H1 (cell line): ENCODE measurements around the gene FSTL4. TPM values are rescaled to one million over a fixed set of nuclear protein-coding genes. Genes with fewer than 3 reads are reported as not detected.

Source experiments
- CTCF ChIA-PET: fragments of 300-600 bp; sonication (Branson Sonifier 250); formaldehyde crosslinking; loops from one replicate; lab custom pipeline; 2021; ENCODE audit not compliant: partially characterized antibody; lab: Charles Lee
- POLR2A ChIA-PET: fragments of 300-600 bp; sonication (Branson Sonifier 250); formaldehyde crosslinking; loops from one replicate; lab custom pipeline; 2021; ENCODE audit warnings: inconsistent platforms; ENCODE audit not compliant: partially characterized antibody; lab: Charles Lee
- DNase-seq, 2 experiments: peaks; one replicate each; pipeline versions ENCODE4 v3.0.0 to v3.0.0-alpha.2; 2010 to 2022; ENCODE audit warnings: low spot score in 2 of 2, low read depth in 1 of 2, mixed read lengths in 1 of 2
- FAIRE-seq: peaks from 2 replicates; lab custom pipeline; 2011; peaks lifted over from hg19 to GRCh38; lab: Jason Lieb, UNC
- H2AFZ ChIP-seq: 2 replicates; pipeline ENCODE4 v1.8.1; 2012; ENCODE audit warnings: low read length, inconsistent platforms
- H2AK5ac ChIP-seq: 2 replicates; pipeline ENCODE4 v1.6.1; 2013; ENCODE audit warnings: low read depth, low read length
- H2BK120ac ChIP-seq: replicated peaks from 2 replicates; pipeline ENCODE3; 2013; ENCODE audit warnings: low read depth, low read length, inconsistent platforms
- H2BK12ac ChIP-seq: 2 replicates; pipeline ENCODE4 v1.6.1; 2013; ENCODE audit warnings: low read depth, low read length
- H2BK15ac ChIP-seq: 2 replicates; pipeline ENCODE4 v1.6.1; 2013; ENCODE audit warnings: low read length
- H2BK20ac ChIP-seq: 2 replicates; pipeline ENCODE4 v1.6.1; 2013; ENCODE audit warnings: low read length
- H2BK5ac ChIP-seq: 2 replicates; pipeline ENCODE4 v1.6.1; 2013; ENCODE audit warnings: low read depth, low read length
- H3K14ac ChIP-seq: 2 replicates; pipeline ENCODE4 v1.6.1; 2013; ENCODE audit warnings: inconsistent platforms; ENCODE audit not compliant: insufficient read length
- H3K18ac ChIP-seq: 2 replicates; pipeline ENCODE4 v1.6.1; 2013; ENCODE audit warnings: low read length; ENCODE audit errors: extremely low read depth
- H3K23ac ChIP-seq: 2 replicates; pipeline ENCODE4 v1.6.1; 2013; ENCODE audit warnings: inconsistent platforms; ENCODE audit not compliant: insufficient read length
- H3K23me2 ChIP-seq: 2 replicates; pipeline ENCODE4 v1.6.1; 2013; ENCODE audit warnings: low read depth, low read length
- H3K27ac ChIP-seq: 2 replicates; pipeline ENCODE4 v1.6.1; 2011; ENCODE audit warnings: low read depth, low read length, inconsistent platforms
- H3K27me3 ChIP-seq, 4 experiments: replicated peaks in 1 of 4; 1 replicate in 1 of 4; 2 replicates in 3 of 4; pipeline versions ENCODE4 v1.6.1 to v1.8.1; 2011 to 2013; ENCODE audit warnings: low read length in 3 of 4, mild to moderate bottlenecking in 3 of 4, inconsistent platforms in 2 of 4, mixed read lengths in 2 of 4, moderate library complexity in 1 of 4; ENCODE audit not compliant: control insufficient read depth in 3 of 4, insufficient read depth in 3 of 4; ENCODE audit errors: extremely low read depth in 1 of 4
- H3K36me3 ChIP-seq, 4 experiments: 2 replicates each; pipeline versions ENCODE4 v1.6.1 to v1.8.1; 2011 to 2013; ENCODE audit warnings: mild to moderate bottlenecking in 4 of 4, low read length in 3 of 4, moderate library complexity in 2 of 4, control low read depth in 1 of 4, inconsistent platforms in 1 of 4; ENCODE audit not compliant: insufficient read depth in 4 of 4, control insufficient read depth in 2 of 4
- H3K4ac ChIP-seq: replicated peaks from 2 replicates; pipeline ENCODE3; 2013; ENCODE audit warnings: low read length, low read depth, mixed read lengths, inconsistent platforms; ENCODE audit not compliant: insufficient read length
- H3K4me1 ChIP-seq, 4 experiments: replicated peaks in 1 of 4; 1 replicate in 1 of 4; 2 replicates in 3 of 4; pipeline versions ENCODE4 v1.6.1 to v1.8.1; 2011 to 2013; ENCODE audit warnings: low read length in 3 of 4, inconsistent platforms in 2 of 4, mixed read lengths in 1 of 4; ENCODE audit not compliant: insufficient read depth in 4 of 4, control insufficient read depth in 3 of 4
- H3K4me2 ChIP-seq, 2 experiments: 2 replicates each; pipeline versions ENCODE4 v1.6.1 to v1.8.1; 2011 to 2013; ENCODE audit warnings: low read depth in 2 of 2, low read length in 2 of 2, control low read depth in 1 of 2, inconsistent platforms in 1 of 2, mild to moderate bottlenecking in 1 of 2; ENCODE audit not compliant: insufficient read depth in 1 of 2
- H3K4me3 ChIP-seq, 4 experiments: fragments of 200-600, 300-600 bp in 1 of 4; sonication (generic), shearing (Covaris generic), sonication (Bioruptor Twin) in 1 of 4; 2 replicates each; pipeline versions ENCODE4 v1.5.1 to v1.8.1; 2011 to 2016; ENCODE audit warnings: low read length in 4 of 4, low read depth in 3 of 4, control low read depth in 2 of 4, inconsistent platforms in 2 of 4, mild to moderate bottlenecking in 2 of 4, mixed read lengths in 1 of 4, moderate library complexity in 1 of 4; ENCODE audit not compliant: insufficient read depth in 2 of 4; ENCODE audit errors: extremely low read depth in 1 of 4
- H3K56ac ChIP-seq: replicated peaks from 2 replicates; pipeline ENCODE3; 2013; ENCODE audit warnings: low read depth, mild to moderate bottlenecking, mixed read lengths, low read length, inconsistent platforms; ENCODE audit not compliant: insufficient read length
- H3K79me1 ChIP-seq: 2 replicates; pipeline ENCODE4 v1.6.1; 2013; ENCODE audit warnings: low read depth, low read length, control low read depth
- H3K79me2 ChIP-seq, 2 experiments: 2 replicates each; pipeline versions ENCODE4 v1.6.1 to v1.8.1; 2012 to 2013; ENCODE audit warnings: low read length in 2 of 2, mild to moderate bottlenecking in 2 of 2, inconsistent platforms in 1 of 2; ENCODE audit not compliant: insufficient read depth in 2 of 2, control insufficient read depth in 1 of 2
- H3K9ac ChIP-seq, 4 experiments: replicated peaks in 1 of 4; 1 replicate in 1 of 4; 2 replicates in 3 of 4; pipeline versions ENCODE4 v1.6.1 to v1.8.1; 2011 to 2013; ENCODE audit warnings: low read depth in 3 of 4, low read length in 3 of 4, control low read depth in 2 of 4, mild to moderate bottlenecking in 2 of 4, moderate library complexity in 2 of 4, inconsistent platforms in 1 of 4; ENCODE audit errors: extremely low read depth in 1 of 4
- H3K9me3 ChIP-seq, 2 experiments: 2 replicates each; pipeline versions ENCODE4 v1.6.1 to v1.8.1; 2012 to 2013; ENCODE audit warnings: mild to moderate bottlenecking in 2 of 2, moderate library complexity in 2 of 2, control low read depth in 1 of 2, inconsistent platforms in 1 of 2, low read depth in 1 of 2, low read length in 1 of 2, mixed read lengths in 1 of 2; ENCODE audit not compliant: insufficient read depth in 2 of 2
- H4K20me1 ChIP-seq, 2 experiments: replicated peaks in 1 of 2; 2 replicates each; pipeline versions ENCODE3 to v1.8.1; 2011 to 2013; ENCODE audit warnings: inconsistent platforms in 2 of 2, low read length in 2 of 2, mild to moderate bottlenecking in 1 of 2; ENCODE audit not compliant: insufficient read depth in 2 of 2, control insufficient read depth in 1 of 2
- H4K5ac ChIP-seq: 2 replicates; pipeline ENCODE4 v1.6.1; 2013; ENCODE audit warnings: low read length, low read depth, mixed read lengths, inconsistent platforms; ENCODE audit not compliant: insufficient read length
- H4K8ac ChIP-seq: 2 replicates; pipeline ENCODE4 v1.8.0; 2013; ENCODE audit warnings: mild to moderate bottlenecking, moderate library complexity, low read length, inconsistent platforms; ENCODE audit not compliant: insufficient read depth; ENCODE audit errors: extremely low read depth
- H4K91ac ChIP-seq: replicated peaks from 2 replicates; pipeline ENCODE3; 2013; ENCODE audit warnings: low read length, mixed read lengths, inconsistent platforms; ENCODE audit not compliant: insufficient read length
- ASH2L ChIP-seq: fragments of 200-600, 300-600 bp; sonication (generic); IDR thresholded peaks from one replicate; pipeline ENCODE4 v1.7.1; 2017; ENCODE audit warnings: low read length
- ATF2 ChIP-seq: IDR thresholded peaks from 2 replicates; pipeline ENCODE4 v1.6.1; 2012; ENCODE audit warnings: low read length, inconsistent platforms
- CHD1 ChIP-seq: IDR thresholded peaks from 2 replicates; pipeline ENCODE4 v1.6.1; 2012; ENCODE audit warnings: low read depth, low read length, improper control_type of control experiment
- CHD2 ChIP-seq: IDR thresholded peaks from 2 replicates; pipeline ENCODE4 v1.6.1; 2012; ENCODE audit warnings: low read length, improper control_type of control experiment
- CREB1 ChIP-seq: IDR thresholded peaks from 2 replicates; pipeline ENCODE4 v1.6.1; 2012; ENCODE audit warnings: inconsistent platforms
- KDM1A ChIP-seq: fragments of 200-600, 300-600 bp; sonication (generic); IDR thresholded peaks from 2 replicates; pipeline ENCODE4 v1.7.1; 2016; ENCODE audit warnings: mild to moderate bottlenecking, low read length, borderline replicate concordance
- NANOG ChIP-seq: IDR thresholded peaks from 2 replicates; pipeline ENCODE4 v1.6.1; 2011; ENCODE audit warnings: low read length, low read depth, mild to moderate bottlenecking, inconsistent platforms; ENCODE audit not compliant: insufficient read depth, poor library complexity, severe bottlenecking
- RAD21 ChIP-seq, 2 experiments: IDR thresholded peaks in 1 of 2; conservative IDR thresholded peaks in 1 of 2; 2 replicates each; pipeline ENCODE4 v1.6.1; 2011; ENCODE audit warnings: low read depth in 2 of 2, low read length in 2 of 2, improper control_type of control experiment in 1 of 2, inconsistent platforms in 1 of 2, mild to moderate bottlenecking in 1 of 2, moderate library complexity in 1 of 2
- SIRT6 ChIP-seq: IDR thresholded peaks from one replicate; pipeline ENCODE4 v1.7.1; 2012; ENCODE audit warnings: low read length, inconsistent platforms
- SIX5 ChIP-seq: IDR thresholded peaks from 2 replicates; pipeline ENCODE4 v1.6.1; 2011; ENCODE audit warnings: mild to moderate bottlenecking, low read depth, low read length
- SRF ChIP-seq: IDR thresholded peaks from 2 replicates; pipeline ENCODE4 v1.6.1; 2011; ENCODE audit warnings: mild to moderate bottlenecking, low read depth, low read length, moderate library complexity
- ZNF274 ChIP-seq: IDR thresholded peaks from 2 replicates; pipeline ENCODE4 v1.7.0; 2012; ENCODE audit warnings: low read length, borderline replicate concordance; ENCODE audit errors: extremely low read depth
- WGBS, 2 experiments: shearing (Covaris generic) in 1 of 2; methylation state at CpG; one replicate each; pipeline versions ENCODE4 v1.1.6 to v1.1.7; 2013 to 2015; ENCODE audit warnings: low lambda C conversion rate in 2 of 2, mixed read lengths in 2 of 2, inconsistent platforms in 1 of 2, low coverage in 1 of 2, missing lambda C conversion rate in 1 of 2; ENCODE audit not compliant: insufficient replicate concordance in 2 of 2, insufficient coverage in 1 of 2, insufficient read length in 1 of 2; ENCODE audit errors: extremely low coverage in 1 of 2, missing lambda C conversion rate in 1 of 2; 5-methylcytosine and 5-hydroxymethylcytosine counted together
- polyA plus RNA-seq, 7 experiments: library from polyadenylated mRNA; depleted of rRNA in 3 of 7; stranded (reverse) in 5 of 7; unstranded in 2 of 7; fragments of >200 nt in 5 of 7; fragments of 200-250 nt in 2 of 7; gene quantifications; 1 replicate in 5 of 7; 2 replicates in 1 of 7; 4 replicates in 1 of 7; pipeline versions ENCODE4 v1.2.1 to v1.2.3, GENCODE V29; 2011 to 2013; ENCODE audit warnings: missing spikeins in 2 of 7, mixed read lengths in 2 of 7
- total RNA-seq: library from RNA; stranded (reverse); fragmentation: NEBNext Ultra II Directional; extraction: Animal tissue kit (Norgen Biotek cat#: 25700); gene quantifications from 2 replicates; pipeline ENCODE4 v1.2.1, GENCODE V29; 2021
- TF ChIP-seq, protein P1 (sequence below): IDR thresholded peaks from 2 replicates; pipeline ENCODE4 v1.6.1; 2012; ENCODE audit warnings: inconsistent platforms

The FSTL4 gene
- total and polyA plus RNA-seq, 2 of the 8 experiments (the other 6 are each of a cell fraction or from before 2014, with no cell fraction given): 3.1 to 4.1 TPM

DNA sequence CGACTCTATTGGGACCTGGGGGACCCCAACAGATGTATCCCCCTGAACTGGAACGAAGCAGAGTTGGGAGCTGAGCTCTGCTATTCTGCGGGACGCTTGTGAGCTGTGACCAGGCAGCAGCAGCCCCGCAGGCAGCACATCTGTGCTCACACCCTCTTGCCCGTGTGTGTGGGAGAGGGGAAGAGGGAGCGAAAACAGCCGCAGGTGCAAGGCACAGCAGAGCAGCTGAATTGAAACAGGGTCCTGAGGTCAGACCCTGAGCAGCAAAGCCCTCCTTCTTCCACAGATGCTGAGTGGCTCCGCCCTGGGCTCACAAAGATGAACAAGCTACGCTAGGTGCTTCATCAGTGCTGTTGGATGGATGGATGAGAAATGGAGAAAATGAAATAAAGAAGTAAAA, 361.8 kb downstream of the FSTL4 start:
- H2BK15ac ChIP-seq: no peak overlapping the region
- FAIRE-seq: no peak
- H2BK120ac ChIP-seq: no peak overlapping the region
- H3K23me2 ChIP-seq: no peaks in the 10 kb centered on the region
- H3K56ac ChIP-seq: no peak overlapping the region
- no peak overlapping the region for H2BK5ac ChIP-seq
- H2BK12ac ChIP-seq: no peak overlapping the region
- POLR2A ChIA-PET: no interaction called here
- TF ChIP-seq ZNF274 (no peak), CHD1 (no peak), ASH2L (no peak), KDM1A (no peak), ATF2 (no peak), RAD21 (IDR thresholded peaks at IDR 0.05 in 1 of 2, conservative IDR thresholded peaks at IDR 0.05 in 1 of 2; ENCODE audit: low read depth in 2 of 2, low read length in 2 of 2) (no peak), SRF (no peak), SIRT6 (no peak), SIX5 (no peak), CHD2 (no peak), NANOG (no peak), CREB1 (no peak)
- TF ChIP-seq, protein P1, sequence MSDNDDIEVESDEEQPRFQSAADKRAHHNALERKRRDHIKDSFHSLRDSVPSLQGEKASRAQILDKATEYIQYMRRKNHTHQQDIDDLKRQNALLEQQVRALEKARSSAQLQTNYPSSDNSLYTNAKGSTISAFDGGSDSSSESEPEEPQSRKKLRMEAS: no peak
- TF ChIP-seq, all 59 proteins: peak for 0
- no peaks in the 10 kb centered on the region for H3K79me2 ChIP-seq
- CTCF ChIA-PET: interaction anchor here (0.5 to 8.7 kb wide), 11 partner anchors 13 to 1455 kb away, joined by 3 to 150 read pairs (median 26); no protein-coding TSS in a partner anchor
- no peak overlapping the region; a peak in 1 of 7 replicates for H3K9ac ChIP-seq
- H3K36me3 ChIP-seq: no peaks in the 10 kb centered on the region
- peaks cover 0 to 6% (median 0%) of the 10 kb centered on the region in 4 experiments; a peak in 2 of 7 replicates for H3K4me1 ChIP-seq
- no peak overlapping the region for H3K4ac ChIP-seq
- H3K14ac ChIP-seq: no peak overlapping the region
- no peak overlapping the region for H2AK5ac ChIP-seq
- no peak overlapping the region for H2AFZ ChIP-seq
- WGBS, 2 experiments: 89% methylated on average over 10 of the region's 10 CpGs; no CpG with 5 or more reads in 1 of the 2 experiments
- H2BK20ac ChIP-seq: no peak overlapping the region
- no peaks in the 10 kb centered on the region for H4K20me1 ChIP-seq
- H4K5ac ChIP-seq: no peak overlapping the region
- H3K23ac ChIP-seq: no peak overlapping the region
- H3K4me3 ChIP-seq: no peak overlapping the region
- no peak overlapping the region for H4K91ac ChIP-seq
- no peaks in the 10 kb centered on the region for H3K79me1 ChIP-seq
- no peak overlapping the region for H3K4me2 ChIP-seq
- no peak overlapping the region for H3K18ac ChIP-seq
- H3K27ac ChIP-seq: no peak overlapping the region
- H3K27me3 ChIP-seq: no peaks in the 10 kb centered on the region
- no peak for DNase-seq
- no peak overlapping the region for H4K8ac ChIP-seq
- H3K9me3 ChIP-seq: no peaks in the 10 kb centered on the region
